CD4-positive, alpha-beta T cell treated with Interleukin-17A for 1 hour (primary cell): Measurements from ENCODE around the gene CRYBA1.
A peak's percentile ranks its signal among the peaks of the same experiment; 100 is the strongest.

Experiments
- DNase-seq: peaks from one replicate; pipeline ENCODE4 v3.0.0-alpha.2; 2020

CRYBA1 gene

GRCh38 chr17:29283961-29284360 lies 37.3 kb downstream of the CRYBA1 start:
- DNase-seq: no peak

GRCh38 chr17:29289852-29290251 lies 43.2 kb downstream of the CRYBA1 start:
- no peak for DNase-seq

- peak; percentile 83 for DNase-seq
Observed at GRCh38 chr17:29291163-29291752, 44.6 kb downstream of the CRYBA1 start.

GRCh38 chr17:29292071-29292991 lies 45.7 kb downstream of the CRYBA1 start:
- DNase-seq: peak; percentile 73

GRCh38 chr17:29292992-29293889 lies 46.6 kb downstream of the CRYBA1 start:
- DNase-seq: peak; percentile 58

- DNase-seq: peak; percentile 99
Observed at GRCh38 chr17:29293890-29294579, 47.4 kb downstream of the CRYBA1 start, which contains the start of gene NUFIP2. Gene NUFIP2, minus strand, starts transcription at chr17:29294148. Its CDS starts 89 bp downstream, at chr17:29294059.

- DNase-seq: no peak
Observed at GRCh38 chr17:29294580-29294900, 47.9 kb downstream of the CRYBA1 start.

GRCh38 chr17:29295420-29295819 lies 48.8 kb downstream of the CRYBA1 start:
- no peak for DNase-seq

GRCh38 chr17:29299031-29299430 lies 52.4 kb downstream of the CRYBA1 start:
- DNase-seq: no peak

- no peak for DNase-seq
Observed at GRCh38 chr17:29303386-29303785, 56.7 kb downstream of the CRYBA1 start.
